ENCODE data around the gene KRTAP5-6.
A peak's percentile ranks its signal among the peaks of the same experiment; 100 is the strongest.

The KRTAP5-6 gene, protein sequence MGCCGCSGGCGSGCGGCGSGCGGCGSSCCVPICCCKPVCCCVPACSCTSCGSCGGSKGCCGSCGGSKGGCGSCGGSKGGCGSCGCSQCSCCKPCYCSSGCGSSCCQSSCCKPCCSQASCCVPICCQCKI

GRCh38 chr11:1696608-1697570, at the start of gene KRTAP5-6:
Gene KRTAP5-6 (plus strand): TSS chr11:1697195. CDS start chr11:1697246, 51 bp downstream.
- DNase-seq (ENCODE audit: insufficient read length, low spot score) (no peak), FAIRE-seq (no peak)

- DNase-seq (ENCODE audit: insufficient read length, low spot score) (no peak), FAIRE-seq (no peak)
Observed at GRCh38 chr11:1647901-1648652, 48.9 kb upstream of the KRTAP5-6 start.

GRCh38 chr11:1648653-1649420, 48.2 kb upstream of the KRTAP5-6 start:
- DNase-seq (ENCODE audit: insufficient read length, low spot score), result no peak
- no peak for FAIRE-seq

DNA sequence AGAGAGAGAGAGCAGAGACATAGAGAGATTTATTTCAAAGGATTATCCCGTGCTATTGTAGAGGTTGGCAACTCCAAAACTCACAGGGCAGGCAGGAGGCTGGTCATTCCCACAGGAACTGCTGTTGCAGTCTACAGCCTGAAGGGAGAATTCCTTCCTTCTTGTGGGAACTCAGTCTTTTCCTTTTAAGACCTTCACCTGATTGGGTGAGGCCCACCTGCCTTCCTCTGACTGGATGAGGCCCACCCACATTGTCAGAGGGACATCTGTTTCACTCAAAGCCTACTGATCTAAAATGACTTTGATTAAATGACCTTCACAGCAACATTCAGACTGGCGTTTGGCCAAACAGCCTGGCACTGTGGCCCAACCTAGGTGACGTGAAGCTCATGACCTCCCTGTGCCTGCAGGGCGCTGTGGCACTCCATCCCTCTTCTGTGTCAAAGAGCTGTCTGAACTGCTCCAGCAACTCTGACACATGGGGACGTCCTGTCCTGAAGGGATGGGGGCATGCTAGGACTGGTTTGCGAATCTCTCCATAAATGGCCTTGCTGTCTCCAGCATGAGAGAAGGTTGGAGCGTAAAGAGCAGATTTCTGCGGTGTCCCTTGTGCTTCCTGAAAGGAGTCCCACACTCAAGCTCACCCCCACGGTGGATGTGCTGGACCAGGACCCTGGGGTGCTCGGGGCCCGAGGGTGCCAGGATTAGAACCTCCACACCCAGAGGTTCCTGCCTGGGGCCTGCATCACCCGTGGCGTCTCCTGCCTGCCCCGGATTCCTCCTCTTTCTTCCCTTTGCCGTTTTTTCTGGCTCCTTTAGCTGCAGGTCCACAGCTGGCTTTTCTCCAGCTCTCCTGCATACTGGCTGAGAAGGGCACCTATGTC, 46.7 kb upstream of the KRTAP5-6 start:
- FAIRE-seq, result no peak

GRCh38 chr11:1650918-1651262, 46.1 kb upstream of the KRTAP5-6 start:
- FAIRE-seq, result no peak
- DNase-seq (ENCODE audit: insufficient read length, low spot score), result no peak

More for the DNA sequence above, 46.7 kb upstream of the KRTAP5-6 start:
- no peak for DNase-seq (ENCODE audit: insufficient read length, low spot score)

DNA sequence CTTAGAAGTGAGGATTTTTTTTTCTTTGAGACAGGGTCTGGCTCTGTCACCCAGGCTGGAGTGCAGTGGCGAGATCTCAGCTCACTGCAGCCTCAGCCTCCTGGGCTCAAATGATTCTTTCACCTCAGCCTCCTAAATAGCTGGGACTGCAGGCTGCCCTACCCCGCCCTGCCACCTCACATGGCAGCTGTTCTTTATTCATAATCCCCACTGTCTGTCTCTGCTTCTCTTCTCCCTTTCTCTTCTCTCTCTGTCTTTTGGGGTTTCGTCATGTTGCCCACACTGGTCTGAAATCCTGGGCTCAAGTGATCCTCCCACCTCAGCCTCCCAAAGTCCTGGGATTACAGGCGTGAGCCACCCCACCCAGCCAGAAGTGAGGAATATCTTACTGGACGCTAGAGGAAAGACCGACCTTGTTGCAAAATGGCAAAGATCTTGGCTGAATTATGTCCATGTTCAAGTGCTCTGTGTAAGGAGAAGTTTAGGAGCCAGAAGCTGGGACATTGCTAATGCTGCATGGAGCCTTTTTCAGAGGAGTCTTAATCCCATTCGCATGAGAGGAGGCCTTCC, 45.5 kb upstream of the KRTAP5-6 start:
- DNase-seq (ENCODE audit: insufficient read length, low spot score), result no peak
- no peak for FAIRE-seq

DNA sequence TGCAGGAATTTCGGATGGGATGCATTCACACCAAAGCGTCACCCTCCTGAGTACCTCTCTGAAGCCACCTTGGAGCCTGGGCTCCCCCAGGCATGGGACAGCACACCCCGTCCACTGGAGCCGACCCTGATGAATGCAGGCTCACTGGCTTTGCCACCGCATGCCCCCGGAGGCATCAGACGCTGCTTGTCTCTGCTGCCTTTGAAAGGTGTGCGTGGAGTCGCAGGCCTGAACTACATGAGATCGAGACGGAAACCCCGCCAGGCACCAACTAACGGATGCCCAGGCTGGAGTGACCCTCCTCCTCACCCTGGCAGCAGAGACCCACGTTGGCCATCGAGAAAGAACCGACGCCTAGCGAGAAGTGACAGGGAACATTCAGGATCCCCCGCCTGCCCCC, 45.0 kb upstream of the KRTAP5-6 start:
- no peak for DNase-seq (ENCODE audit: insufficient read length, low spot score)
- no peak for FAIRE-seq

DNA sequence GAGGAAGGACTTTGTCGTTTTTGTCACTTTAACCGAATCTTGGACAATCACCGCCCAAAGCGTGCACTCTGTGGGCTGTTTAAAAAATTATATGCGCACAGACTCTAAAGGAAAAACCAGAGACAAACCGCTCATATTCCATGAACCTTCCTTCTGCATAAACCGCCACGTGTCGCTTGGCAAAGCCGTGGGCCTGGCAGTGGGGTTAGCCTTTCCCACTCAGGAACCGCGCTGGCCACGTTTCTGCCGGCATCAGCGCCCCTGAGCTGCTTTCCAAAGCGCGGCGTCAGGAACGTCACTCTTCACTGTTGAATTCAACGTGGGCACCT, 44.6 kb upstream of the KRTAP5-6 start:
- no peak for DNase-seq (ENCODE audit: insufficient read length, low spot score)
- FAIRE-seq, result no peak

DNA sequence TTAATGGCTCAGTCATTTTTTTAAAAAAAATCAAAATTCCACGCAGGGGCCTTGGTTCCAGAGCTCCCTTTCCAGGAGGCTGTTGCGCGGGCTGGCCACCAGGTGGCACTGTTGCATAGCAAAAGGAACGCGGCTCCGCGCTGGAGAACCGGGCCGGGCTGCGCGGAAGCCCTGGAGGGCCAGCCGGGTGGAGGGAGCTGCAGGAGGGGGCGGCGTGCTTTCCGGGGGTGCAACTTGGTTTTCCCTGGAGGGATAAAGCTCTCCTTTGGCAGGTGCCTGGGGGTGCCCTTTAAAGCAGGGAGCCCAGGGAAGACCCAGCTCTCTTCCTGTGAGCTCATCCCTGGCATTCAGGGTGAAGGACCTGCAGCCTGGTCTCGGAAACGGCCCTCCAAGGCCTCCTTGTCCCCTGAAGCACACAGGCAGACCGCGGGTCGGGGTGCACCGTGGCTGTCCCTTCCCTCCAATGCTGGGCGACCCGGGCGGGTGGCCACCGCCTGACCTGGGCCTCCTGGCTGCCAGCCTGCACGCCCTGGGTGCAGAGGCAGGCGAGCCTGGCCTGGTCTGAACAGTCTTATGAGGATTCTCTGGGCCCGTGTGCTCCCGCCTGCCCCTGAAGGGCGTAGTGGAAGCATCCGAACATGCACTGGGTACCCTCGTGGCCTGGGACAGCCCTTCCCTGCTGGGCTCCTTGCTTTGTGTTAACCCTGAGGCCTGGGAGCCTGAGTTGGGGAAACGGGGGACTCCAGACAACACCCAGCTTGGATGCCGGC, 44.0 kb upstream of the KRTAP5-6 start:
- DNase-seq (ENCODE audit: insufficient read length, low spot score) (peak; percentile 87), FAIRE-seq (peak; percentile 60)

GRCh38 chr11:1653541-1654387, 43.2 kb upstream of the KRTAP5-6 start:
- DNase-seq (ENCODE audit: insufficient read length, low spot score) (no peak), FAIRE-seq (no peak)

- DNase-seq (ENCODE audit: insufficient read length, low spot score) (no peak), FAIRE-seq (no peak)
Observed at GRCh38 chr11:1654388-1655167, 42.4 kb upstream of the KRTAP5-6 start.

GRCh38 chr11:1655168-1656060, 41.6 kb upstream of the KRTAP5-6 start:
- no peak for DNase-seq (ENCODE audit: insufficient read length, low spot score)
- FAIRE-seq, result no peak

DNA sequence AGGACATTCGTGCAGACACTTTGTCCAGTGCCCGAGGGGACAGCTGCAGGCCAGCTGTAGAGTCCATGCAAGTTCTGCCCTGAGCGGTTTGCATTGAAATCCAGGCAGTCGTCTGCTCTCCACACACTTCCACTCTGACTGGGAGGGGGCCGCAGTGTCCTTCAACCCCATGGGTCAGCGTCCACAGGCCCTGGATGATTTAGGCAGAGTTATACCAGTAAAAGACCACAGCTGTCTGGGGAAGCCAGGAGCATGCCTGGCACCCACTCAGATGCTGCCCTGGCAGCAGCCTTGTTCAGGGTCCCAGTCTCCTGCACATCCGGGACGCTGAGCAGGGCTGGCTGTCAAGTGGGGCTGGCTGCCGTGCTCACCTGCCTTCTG, 40.9 kb upstream of the KRTAP5-6 start:
- no peak for FAIRE-seq

DNA sequence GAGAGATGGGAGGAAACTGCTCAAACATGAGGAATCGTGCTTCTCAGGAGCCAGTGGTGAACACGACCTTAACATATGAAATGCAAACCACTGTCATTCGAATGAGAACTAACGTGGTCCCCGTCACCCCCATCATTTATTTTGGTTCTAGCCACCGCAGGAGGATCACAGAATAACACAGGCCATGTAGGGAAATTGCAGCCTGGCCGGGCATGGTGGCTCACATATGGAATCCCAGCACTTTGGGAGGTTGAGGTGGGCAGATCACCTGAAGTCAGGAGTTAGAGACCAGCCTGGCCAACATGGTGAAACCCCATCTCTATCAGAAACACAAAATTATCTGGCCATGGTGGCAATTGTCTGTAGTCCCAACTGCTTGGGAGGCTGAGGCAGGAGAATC, 40.3 kb upstream of the KRTAP5-6 start:
- DNase-seq (ENCODE audit: insufficient read length, low spot score), result no peak
- FAIRE-seq, result no peak

More for the DNA sequence above, 40.9 kb upstream of the KRTAP5-6 start:
- DNase-seq (ENCODE audit: insufficient read length, low spot score), result no peak

DNA sequence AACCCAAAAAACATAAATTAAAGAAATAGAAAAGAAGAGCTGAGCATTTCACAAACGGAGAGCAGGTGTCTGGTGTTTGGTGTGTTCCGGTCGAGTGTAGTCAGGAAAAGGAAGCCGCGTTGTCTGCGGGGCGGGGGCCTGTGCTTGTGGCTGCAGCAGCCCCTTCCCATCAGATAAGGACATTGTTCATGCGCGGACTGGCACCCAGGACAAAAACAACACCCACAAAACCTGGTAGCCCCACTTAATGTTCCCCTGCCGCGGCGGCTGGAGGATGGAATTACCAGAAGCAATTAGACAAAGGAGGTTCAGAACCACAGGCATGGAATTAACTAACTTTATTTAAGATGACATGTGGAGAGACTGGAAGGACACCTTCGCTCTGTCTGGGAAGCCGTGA, 37.5 kb upstream of the KRTAP5-6 start:
- FAIRE-seq, result no peak
- no peak for DNase-seq (ENCODE audit: insufficient read length, low spot score)

All from HTR-8/SVneo (cell line).